GM12864 (cell line): ENCODE measurements around the gene RASSF3.
A peak's percentile ranks its signal among the peaks of the same experiment; 100 is the strongest.

Experiments
- DNase-seq: peaks from one replicate; pipeline ENCODE4 v3.0.0-alpha.2; 2011; ENCODE audit warnings: low read depth
- H3K4me3 ChIP-seq: 2 replicates; pipeline ENCODE4 v1.5.1; 2011; ENCODE audit warnings: mild to moderate bottlenecking, low read depth, low read length, control low read depth
- TF ChIP-seq, protein P1 (sequence below): IDR thresholded peaks from 2 replicates; pipeline ENCODE4 v1.5.1; 2011; ENCODE audit warnings: low read depth, mild to moderate bottlenecking, moderate library complexity, low read length, control low read depth, inconsistent platforms; ENCODE audit errors: missing control alignments

RASSF3 gene

DNA sequence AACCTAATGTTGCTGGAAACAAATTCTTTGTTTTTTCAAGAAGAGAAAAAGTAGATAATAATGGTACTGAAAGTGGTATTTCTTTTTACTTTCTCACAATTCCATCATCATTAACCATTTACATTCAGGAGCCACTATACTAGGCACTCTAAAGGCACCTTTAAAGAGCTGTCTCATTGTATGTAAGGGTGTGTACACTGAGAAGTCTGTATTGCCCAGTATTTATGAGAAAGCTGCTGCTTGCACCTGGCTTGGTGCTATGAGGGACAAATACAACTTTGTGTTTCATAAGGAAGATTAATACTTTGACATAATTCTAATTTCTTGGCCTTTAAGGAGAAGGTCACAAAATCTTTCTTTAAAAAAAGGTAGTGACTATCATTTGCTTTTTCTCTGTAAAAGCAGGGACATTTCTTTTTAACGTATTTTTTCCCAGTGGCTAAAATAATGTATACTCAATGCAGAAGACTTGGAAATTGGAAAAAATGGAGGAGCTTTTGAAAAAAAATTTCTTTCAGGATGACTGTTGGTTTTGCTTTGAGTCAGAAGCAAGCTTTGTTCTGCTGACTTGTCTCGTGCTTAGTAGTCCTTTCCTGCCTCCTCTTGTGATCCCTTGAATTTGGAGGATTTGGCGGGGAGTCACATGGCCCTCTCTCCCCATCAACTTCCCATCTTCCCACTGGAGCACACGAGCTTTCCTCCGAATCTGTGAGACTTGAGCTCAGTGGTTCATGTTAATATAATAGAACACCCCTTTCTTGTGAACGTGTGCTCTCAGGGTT, 50.1 kb downstream of the RASSF3 start:
- TF ChIP-seq, protein P1, sequence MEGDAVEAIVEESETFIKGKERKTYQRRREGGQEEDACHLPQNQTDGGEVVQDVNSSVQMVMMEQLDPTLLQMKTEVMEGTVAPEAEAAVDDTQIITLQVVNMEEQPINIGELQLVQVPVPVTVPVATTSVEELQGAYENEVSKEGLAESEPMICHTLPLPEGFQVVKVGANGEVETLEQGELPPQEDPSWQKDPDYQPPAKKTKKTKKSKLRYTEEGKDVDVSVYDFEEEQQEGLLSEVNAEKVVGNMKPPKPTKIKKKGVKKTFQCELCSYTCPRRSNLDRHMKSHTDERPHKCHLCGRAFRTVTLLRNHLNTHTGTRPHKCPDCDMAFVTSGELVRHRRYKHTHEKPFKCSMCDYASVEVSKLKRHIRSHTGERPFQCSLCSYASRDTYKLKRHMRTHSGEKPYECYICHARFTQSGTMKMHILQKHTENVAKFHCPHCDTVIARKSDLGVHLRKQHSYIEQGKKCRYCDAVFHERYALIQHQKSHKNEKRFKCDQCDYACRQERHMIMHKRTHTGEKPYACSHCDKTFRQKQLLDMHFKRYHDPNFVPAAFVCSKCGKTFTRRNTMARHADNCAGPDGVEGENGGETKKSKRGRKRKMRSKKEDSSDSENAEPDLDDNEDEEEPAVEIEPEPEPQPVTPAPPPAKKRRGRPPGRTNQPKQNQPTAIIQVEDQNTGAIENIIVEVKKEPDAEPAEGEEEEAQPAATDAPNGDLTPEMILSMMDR: no peak
- H3K4me3 ChIP-seq: no peak overlapping the region
- no peak for DNase-seq

DNA sequence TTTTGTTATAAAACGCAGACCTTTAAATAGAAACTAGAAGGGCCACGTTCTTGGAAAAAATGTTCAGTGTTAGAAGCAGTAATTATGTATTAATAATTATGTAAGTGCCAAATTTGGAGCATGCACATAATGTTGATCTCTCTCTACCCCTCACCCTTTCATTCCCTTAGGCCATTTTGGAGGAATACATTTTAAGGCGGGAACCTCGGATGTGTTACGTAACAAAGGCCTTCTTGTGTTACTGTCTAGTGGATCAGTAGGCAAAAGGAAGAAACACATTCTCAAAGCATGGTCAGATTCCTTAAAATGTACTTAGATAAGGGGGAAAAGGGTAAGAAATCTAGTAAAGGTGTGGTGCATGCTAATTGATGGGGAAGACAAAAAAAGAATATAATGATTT, 52.7 kb downstream of the RASSF3 start:
- DNase-seq: no peak
- TF ChIP-seq, protein P1: no peak
- no peak overlapping the region for H3K4me3 ChIP-seq

DNA sequence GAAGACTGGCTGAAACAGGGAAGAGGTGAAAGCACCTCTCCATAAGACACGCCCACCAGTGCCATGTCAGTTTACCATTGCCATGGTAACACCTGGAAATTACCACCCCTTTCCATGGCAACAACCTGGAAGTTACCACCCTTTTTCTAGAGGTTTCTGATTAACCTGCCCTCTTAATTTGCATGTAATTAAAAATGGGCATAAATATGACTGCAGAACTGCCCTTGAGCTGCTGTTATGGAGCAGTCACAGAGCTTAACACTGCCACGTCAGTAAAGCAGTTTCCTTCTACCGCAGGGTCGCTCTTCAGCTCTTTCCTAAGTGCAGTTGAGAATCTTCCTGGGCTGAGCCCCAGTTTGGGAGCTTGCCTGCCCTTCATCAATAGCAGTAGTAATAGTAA, 55.2 kb downstream of the RASSF3 start:
- DNase-seq: peak; percentile 68
- TF ChIP-seq, protein P1: no peak
- peak overlapping the region; percentile 43; the same call in 1 of the 2 replicates for H3K4me3 ChIP-seq

DNA sequence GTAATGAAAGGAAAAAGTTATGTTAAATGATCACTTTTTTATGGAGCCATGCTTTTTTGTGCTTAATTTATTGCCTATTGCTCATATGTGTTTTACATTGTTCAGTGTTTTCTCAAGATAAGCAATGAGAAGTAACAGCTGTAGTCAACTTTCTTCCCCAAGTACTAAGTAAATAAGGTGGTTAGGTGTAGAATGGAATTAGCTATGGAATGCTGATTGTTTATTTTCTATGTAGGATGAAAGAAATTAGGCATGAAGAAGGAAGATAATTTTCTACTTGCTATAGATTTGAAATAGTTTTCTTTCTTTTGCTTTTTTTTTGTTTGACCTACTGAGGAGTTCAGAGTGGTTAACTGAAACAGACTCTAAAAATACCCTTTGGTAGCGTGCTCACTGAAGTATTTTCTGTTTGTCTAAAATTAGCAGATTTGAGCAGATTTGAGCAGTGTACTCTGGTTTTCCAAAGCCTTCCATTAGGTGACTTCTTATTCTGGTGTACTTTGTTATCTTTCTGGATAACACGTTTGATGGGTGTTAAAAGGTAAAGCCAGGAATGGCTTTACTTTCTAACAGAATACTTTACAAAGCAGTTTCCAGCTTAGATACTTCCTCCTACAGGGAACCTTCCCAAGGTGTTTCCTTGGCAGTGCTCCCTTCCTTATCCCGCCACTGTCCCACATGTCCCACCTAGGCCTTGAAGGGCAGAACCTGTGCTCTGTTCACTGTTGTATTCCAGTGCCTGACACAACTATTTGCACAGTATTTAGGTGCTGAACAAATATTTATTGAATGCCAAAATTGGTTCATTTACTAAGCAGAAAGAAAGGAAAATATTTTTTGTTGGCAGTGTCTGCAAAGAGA, 56.0 kb downstream of the RASSF3 start:
- TF ChIP-seq, protein P1: no peak
- peak overlapping the region; percentile 48 for H3K4me3 ChIP-seq
- DNase-seq: no peak

DNA sequence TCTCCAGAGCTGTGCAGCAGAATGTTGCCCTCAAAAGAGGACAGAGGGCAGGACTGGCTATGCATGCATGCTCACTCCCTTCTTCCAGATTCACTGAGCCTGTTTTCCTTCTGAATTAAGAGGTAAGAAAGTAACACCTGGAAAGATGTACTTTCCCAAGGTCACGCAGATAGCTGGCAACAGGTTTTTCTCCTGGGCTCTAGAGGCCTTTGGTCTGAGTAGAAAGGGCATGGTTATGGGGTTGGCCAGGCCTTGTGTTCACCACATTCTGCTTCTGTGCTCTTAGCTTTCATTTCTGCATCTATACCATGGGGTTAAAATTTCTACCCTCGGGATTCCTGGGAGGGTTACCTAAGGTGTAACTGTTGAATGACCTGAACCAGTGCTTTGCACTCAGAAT, 57.5 kb downstream of the RASSF3 start:
- H3K4me3 ChIP-seq: no peak overlapping the region; the same call in 1 of the 2 replicates
- no peak for DNase-seq
- TF ChIP-seq, protein P1: no peak

DNA sequence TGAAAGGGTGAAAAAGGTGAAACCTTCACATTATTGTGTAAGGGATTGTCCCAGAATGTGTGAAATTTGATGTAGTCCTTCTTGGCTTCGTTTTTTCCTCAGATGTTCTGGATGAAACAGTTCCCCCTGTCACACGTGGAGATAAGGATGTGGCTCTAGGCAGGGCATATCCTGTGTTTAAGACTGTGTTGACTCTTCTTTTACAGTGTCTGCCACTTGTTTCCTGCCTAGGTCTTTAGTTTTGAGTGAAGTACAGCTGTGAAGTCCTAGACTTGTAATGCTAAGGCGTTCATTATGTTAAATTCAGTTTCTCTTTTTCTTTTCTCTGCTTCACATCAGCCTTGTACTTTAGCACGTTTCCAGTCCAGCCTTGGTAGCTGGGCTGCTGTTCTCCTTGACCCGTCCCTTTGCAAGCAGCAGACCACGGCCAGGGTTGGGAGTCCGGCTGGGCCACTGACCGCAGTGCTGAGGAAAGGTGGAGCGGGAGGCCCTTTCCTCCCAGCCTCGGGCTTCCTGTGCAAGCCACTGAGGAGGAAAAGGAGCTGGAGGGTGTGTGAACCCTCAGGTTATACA, 59.1 kb downstream of the RASSF3 start:
- H3K4me3 ChIP-seq: peak overlapping the region; percentile 47
- TF ChIP-seq, protein P1: no peak
- peak; percentile 67 for DNase-seq
